ENCODE results near the gene CFLAR. TPM values are rescaled to one million over a fixed set of nuclear protein-coding genes. Genes with fewer than 3 reads are reported as not detected.
"Not testable (repeated sequence)": the region's sequence is repeated elsewhere in the genome, so short reads cannot be mapped to it uniquely, and the experiment has no call there.

The CFLAR gene
- total and polyA plus RNA-seq, 2 of the 13 experiments (the other 11 are each of a cell fraction or from before 2014, with no cell fraction given) = 43.8 to 92.1 TPM

- FAIRE-seq; DNase-seq (ENCODE audit: low spot score); ATAC-seq; H3K27ac ChIP-seq (ENCODE audit: extremely low read length, insufficient read depth, low read length); H3K27me3 ChIP-seq (ENCODE audit: control insufficient read depth in 1 of 2, insufficient read depth in 2 of 2, low read length in 2 of 2); H4K20me1 ChIP-seq (ENCODE audit: insufficient read depth, low read length); H3K9me3 ChIP-seq (ENCODE audit: low read length); BruUV-seq (replicated peaks); H2AFZ ChIP-seq (ENCODE audit: low read length): not testable (repeated sequence)
- Histone ChIP-seq H3K79me2 (ENCODE audit: insufficient read depth, low read length) (peaks cover 54% of the 10 kb centered on the region), H3K36me3 (replicated peaks in 1 of 2; ENCODE audit: control insufficient read depth in 1 of 2, insufficient read depth in 2 of 2, low read length in 2 of 2) (peaks cover 11 to 28% of the 10 kb centered on the region in 2 experiments; a peak in 4 of 5 replicates), H3K4me1 (ENCODE audit: insufficient read depth, low read length) (peaks cover 75% of the 10 kb centered on the region), H3K4me3 (replicated peaks in 1 of 3; ENCODE audit: insufficient read depth in 1 of 3, low read depth in 2 of 3, low read length in 3 of 3) (peak overlapping the region; percentile 68 to 95 (median 74)), H3K9ac (ENCODE audit: insufficient read depth, low read depth, low read length) (peak overlapping the region; percentile 88), H3K4me2 (ENCODE audit: low read depth, low read length) (peak overlapping the region; percentile 75)
- POLR2A ChIA-PET = interaction anchor here (1.3 to 3.3 kb wide), 6 partner anchors 8 to 254 kb away, joined by 3 to 138 read pairs (median 16); no protein-coding TSS in a partner anchor
- 8% methylated on average over 5 of the region's 5 CpGs for WGBS (ENCODE audit: low lambda C conversion rate)
- TF ChIP-seq SAP130 (CRISPR knock-in tag; IDR thresholded peaks at IDR 0.05; ENCODE audit: low read depth) (peak; percentile 45), ELF3 (CRISPR knock-in tag; IDR thresholded peaks at IDR 0.05) (peak; percentile 47; the same call in 1 of the 2 replicates), ZNF501 (CRISPR knock-in tag; IDR thresholded peaks at IDR 0.05) (peak; percentile 50; the same call in 1 of the 2 replicates), GTF3A (CRISPR knock-in tag; conservative IDR thresholded peaks at IDR 0.05) (0 out of 2 replicates have a peak, but pooled peaks have one; percentile 8), BORCS8-MEF2B (CRISPR knock-in tag; IDR thresholded peaks at IDR 0.05) (0 out of 2 replicates have a peak, but pooled peaks have one; percentile 28)
- intact Hi-C loops (cut with micrococcal nuclease; ENCODE audit: unreplicated experiment) (loop anchor here (1.0 kb wide), 2 partner anchors 20 to 48 kb away; no protein-coding TSS in a partner anchor), in situ Hi-C loops (cut with HindIII; ENCODE audit: extremely low pct_ligation_motif_present, low pct_unique_long_range_greater_than_20kb) (loop anchor here (5.0 kb wide), 1 partner anchor 48 kb away; no protein-coding TSS in a partner anchor)
- CTCF ChIA-PET (ENCODE audit: low intra/inter-chr PET ratio, low total read pairs) = interaction anchor here (4.5 kb wide), 1 partner anchor 49 kb away, joined by 45 read pairs; no protein-coding TSS in a partner anchor
Observed at GRCh38 chr2:201183835-201184234, 67.9 kb downstream of the CFLAR start.

- not testable (repeated sequence) for BruUV-seq (replicated peaks); TF ChIP-seq SOX6 (IDR thresholded peaks at IDR 0.05)
- peak; percentile 35; the same call in 1 of the 2 replicates for TF ChIP-seq ARNTL (CRISPR knock-in tag; IDR thresholded peaks at IDR 0.05)
- TF ChIP-seq ZNF501 (CRISPR knock-in tag; IDR thresholded peaks at IDR 0.05) = peak; percentile 34; the same call in 1 of the 2 replicates
- TF ChIP-seq, protein P1, sequence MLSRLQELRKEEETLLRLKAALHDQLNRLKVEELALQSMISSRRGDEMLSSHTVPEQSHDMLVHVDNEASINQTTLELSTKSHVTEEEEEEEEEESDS (CRISPR knock-in tag; IDR thresholded peaks at IDR 0.05; ENCODE audit: borderline replicate concordance) = 0 out of 2 replicates have a peak, but pooled peaks have one; percentile 32
- 0 out of 2 replicates have a peak, but pooled peaks have one; percentile 23 for TF ChIP-seq TARDBP (CRISPR knock-in tag; IDR thresholded peaks at IDR 0.05)
- 0 out of 2 replicates have a peak, but pooled peaks have one; percentile 36 for TF ChIP-seq ZBTB38 (CRISPR knock-in tag; IDR thresholded peaks at IDR 0.05)
- peak; percentile 29; the same call in 1 of the 2 replicates for TF ChIP-seq SAP130 (CRISPR knock-in tag; IDR thresholded peaks at IDR 0.05; ENCODE audit: low read depth)
- 0 out of 2 replicates have a peak, but pooled peaks have one; percentile 33 for TF ChIP-seq FOXC1 (CRISPR knock-in tag; IDR thresholded peaks at IDR 0.05; ENCODE audit: borderline replicate concordance)
- 0 out of 2 replicates have a peak, but pooled peaks have one; percentile 15 for TF ChIP-seq SOX6 (CRISPR knock-in tag; IDR thresholded peaks at IDR 0.05)
Observed at GRCh38 chr2:201184248-201184647, 68.3 kb downstream of the CFLAR start.

More at GRCh38 chr2:201184248-201184647, 68.3 kb downstream of the CFLAR start:
- Histone ChIP-seq H3K4me3 (replicated peaks in 1 of 3; ENCODE audit: insufficient read depth in 1 of 3, low read depth in 2 of 3, low read length in 3 of 3) (peak overlapping the region; percentile 68 to 95 (median 74)), H3K36me3 (replicated peaks in 1 of 2; ENCODE audit: control insufficient read depth in 1 of 2, insufficient read depth in 2 of 2, low read length in 2 of 2) (peaks cover 11 to 32% of the 10 kb centered on the region in 2 experiments), H3K4me1 (ENCODE audit: insufficient read depth, low read length) (peaks cover 73% of the 10 kb centered on the region), H3K79me2 (ENCODE audit: insufficient read depth, low read length) (peaks cover 54% of the 10 kb centered on the region), H3K9ac (ENCODE audit: insufficient read depth, low read depth, low read length) (peak overlapping the region; percentile 88), H3K4me2 (ENCODE audit: low read depth, low read length) (peak overlapping the region; percentile 75)
- H3K9me3 ChIP-seq (ENCODE audit: low read length); ATAC-seq; H3K27ac ChIP-seq (ENCODE audit: extremely low read length, insufficient read depth, low read length); H4K20me1 ChIP-seq (ENCODE audit: insufficient read depth, low read length); DNase-seq (ENCODE audit: low spot score); H3K27me3 ChIP-seq (ENCODE audit: control insufficient read depth in 1 of 2, insufficient read depth in 2 of 2, low read length in 2 of 2); FAIRE-seq; H2AFZ ChIP-seq (ENCODE audit: low read length); intact Hi-C loops (cut with micrococcal nuclease; ENCODE audit: unreplicated experiment): not testable (repeated sequence)
- in situ Hi-C loops (cut with HindIII; ENCODE audit: extremely low pct_ligation_motif_present, low pct_unique_long_range_greater_than_20kb) = loop anchor here (5.0 kb wide), 1 partner anchor 48 kb away; no protein-coding TSS in a partner anchor
- POLR2A ChIA-PET = interaction anchor here (1.3 to 3.3 kb wide), 2 partner anchors 49 to 255 kb away, joined by 3 to 138 read pairs; no protein-coding TSS in a partner anchor
- CTCF ChIA-PET (ENCODE audit: low intra/inter-chr PET ratio, low total read pairs) = interaction anchor here (4.5 kb wide), 1 partner anchor 48 kb away, joined by 45 read pairs; no protein-coding TSS in a partner anchor
- WGBS (ENCODE audit: low lambda C conversion rate) = 65% methylated on average over 6 of the region's 6 CpGs
